NCI-H748 treated with DMSO at 0.1 percent for 48 hours (cell line): Measurements from ENCODE around the gene MGAT4A.
"Not testable (repeated sequence)": the region's sequence is repeated elsewhere in the genome, so short reads cannot be mapped to it uniquely, and the experiment has no call there.

Experiments
- DNase-seq: peaks from one replicate; lab custom pipeline; 2025; lab: John Stamatoyannopoulos, UW

The MGAT4A gene

GRCh38 chr2:98730053-98730706 lies 752 bp downstream of the MGAT4A start:
- DNase-seq: peak; percentile 13

- DNase-seq: no peak
These were observed 1.3 kb downstream of the MGAT4A start for GRCh38 chr2:98729652-98730051.

- DNase-seq: not testable (repeated sequence)
These were observed 2.7 kb downstream of the MGAT4A start for GRCh38 chr2:98728088-98728718.

- DNase-seq: no peak
These were observed 3.4 kb downstream of the MGAT4A start for GRCh38 chr2:98727369-98728087.

- DNase-seq: no peak
These were observed 4.1 kb downstream of the MGAT4A start for GRCh38 chr2:98726735-98727368.

GRCh38 chr2:98726205-98726604 lies 4.7 kb downstream of the MGAT4A start:
- DNase-seq: no peak

- no peak for DNase-seq
These were observed 10.6 kb downstream of the MGAT4A start for GRCh38 chr2:98720286-98720685.

GRCh38 chr2:98717621-98718020 lies 13.3 kb downstream of the MGAT4A start:
- no peak for DNase-seq

- DNase-seq: no peak
These were observed 14.1 kb downstream of the MGAT4A start for GRCh38 chr2:98716786-98717185.

- DNase-seq: no peak
These were observed 15.0 kb downstream of the MGAT4A start for GRCh38 chr2:98715812-98716451.

- no peak for DNase-seq
These were observed 17.5 kb downstream of the MGAT4A start for GRCh38 chr2:98713332-98714015.

- DNase-seq: no peak
These were observed 18.8 kb downstream of the MGAT4A start for GRCh38 chr2:98712145-98712544.

- DNase-seq: no peak
These were observed 19.4 kb downstream of the MGAT4A start for GRCh38 chr2:98711506-98711905.

GRCh38 chr2:98710734-98711133 lies 20.2 kb downstream of the MGAT4A start:
- no peak for DNase-seq

GRCh38 chr2:98709535-98709934 lies 21.4 kb downstream of the MGAT4A start:
- no peak for DNase-seq

- no peak for DNase-seq
These were observed 22.3 kb downstream of the MGAT4A start for GRCh38 chr2:98708396-98709186.

GRCh38 chr2:98706591-98706990 lies 24.3 kb downstream of the MGAT4A start:
- no peak for DNase-seq

- DNase-seq: no peak
These were observed 25.7 kb downstream of the MGAT4A start for GRCh38 chr2:98705333-98705617.

GRCh38 chr2:98704499-98705332 lies 26.2 kb downstream of the MGAT4A start:
- peak; percentile 47 for DNase-seq

GRCh38 chr2:98703738-98704137 lies 27.2 kb downstream of the MGAT4A start:
- DNase-seq: no peak
